NOMO-1 (cell line): ENCODE measurements around the gene NCAM1.

Experiments
- DNase-seq, 2 experiments: peaks; one replicate each; lab custom pipeline; 2025; ENCODE audit not compliant: unreplicated experiment in 2 of 2; lab: John Stamatoyannopoulos, UW

Gene NCAM1

GRCh38 chr11:113193016-113193415, 231.8 kb downstream of the NCAM1 start:
- no peak for DNase-seq

- no peak for DNase-seq
Measured at GRCh38 chr11:113193946-113194345, 232.7 kb downstream of the NCAM1 start.

- DNase-seq, result no peak
Measured at GRCh38 chr11:113195728-113196127, 234.5 kb downstream of the NCAM1 start.

GRCh38 chr11:113197446-113197845, 236.2 kb downstream of the NCAM1 start:
- no peak for DNase-seq

DNA sequence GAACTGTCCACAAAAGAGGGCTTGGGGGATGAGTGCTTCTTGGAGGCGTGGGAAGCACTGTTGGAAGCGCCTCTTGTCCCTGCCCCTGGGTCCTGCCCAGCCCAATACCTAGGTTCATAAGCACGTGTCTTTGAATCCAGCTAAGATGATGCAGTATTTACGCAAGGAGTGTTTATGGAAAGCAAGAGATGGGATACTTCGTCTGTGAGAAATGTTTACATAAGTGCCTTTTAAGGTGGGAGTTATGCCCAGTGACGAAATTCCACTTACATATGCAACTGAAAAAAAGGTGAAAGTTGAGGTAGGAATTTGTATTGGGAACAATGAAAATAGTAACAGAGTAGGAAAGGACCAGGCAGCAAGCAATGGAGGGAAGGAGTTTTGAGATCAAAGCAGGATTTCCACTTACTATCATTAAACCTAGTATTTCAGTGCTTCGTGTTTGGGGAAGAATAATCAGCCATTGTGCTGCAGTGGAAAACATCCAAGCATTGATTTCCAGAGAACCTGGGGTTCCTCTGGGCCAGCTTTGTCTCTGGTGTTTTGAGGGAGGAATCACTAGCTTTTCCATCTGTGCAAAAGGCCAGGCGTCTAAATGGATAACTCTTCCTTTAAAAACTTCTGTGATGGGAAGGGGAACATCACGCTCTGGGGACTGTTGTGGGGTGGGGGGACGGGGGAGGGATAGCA, 237.9 kb downstream of the NCAM1 start:
- DNase-seq, result no peak

GRCh38 chr11:113199866-113200265, 238.6 kb downstream of the NCAM1 start:
- DNase-seq, result no peak

- no peak for DNase-seq
Measured at GRCh38 chr11:113201054-113201818, 240.0 kb downstream of the NCAM1 start.

- DNase-seq, result no peak
Measured at GRCh38 chr11:113202431-113202830, 241.2 kb downstream of the NCAM1 start.

DNA sequence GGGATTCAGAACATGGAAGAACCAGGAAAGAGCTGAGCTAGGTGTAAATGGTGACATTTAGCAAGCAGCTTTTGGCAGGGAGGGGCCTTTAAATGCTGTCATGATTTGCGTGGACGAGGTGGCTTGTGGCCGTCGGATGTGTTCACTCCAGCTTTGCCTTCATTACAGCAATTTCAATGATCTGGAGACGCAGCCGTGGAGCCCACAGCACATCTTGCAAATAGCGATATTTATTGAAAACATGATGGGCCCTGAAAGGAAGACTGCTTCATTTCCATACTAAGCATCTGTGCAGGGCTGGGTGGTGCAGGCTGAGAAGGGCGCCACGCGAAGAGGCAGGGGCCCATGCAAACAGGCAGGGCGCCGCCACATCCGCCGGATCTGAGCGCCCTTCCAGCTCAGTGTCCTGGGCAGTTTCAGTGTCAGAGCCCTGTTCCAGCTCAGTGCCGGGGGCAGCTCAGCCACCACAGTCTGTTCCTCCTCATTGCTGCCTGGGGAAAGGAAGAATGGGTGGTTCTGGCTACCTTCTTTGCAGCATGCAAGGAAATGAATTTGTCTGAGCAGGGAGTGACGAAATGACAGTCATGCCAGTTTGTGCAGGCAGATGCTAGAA, 242.0 kb downstream of the NCAM1 start:
- DNase-seq, result peak in 1 of 2 experiments; percentile 15

- DNase-seq, result peak; percentile 87 to 95
Measured at GRCh38 chr11:113204280-113204679, 243.1 kb downstream of the NCAM1 start.

DNA sequence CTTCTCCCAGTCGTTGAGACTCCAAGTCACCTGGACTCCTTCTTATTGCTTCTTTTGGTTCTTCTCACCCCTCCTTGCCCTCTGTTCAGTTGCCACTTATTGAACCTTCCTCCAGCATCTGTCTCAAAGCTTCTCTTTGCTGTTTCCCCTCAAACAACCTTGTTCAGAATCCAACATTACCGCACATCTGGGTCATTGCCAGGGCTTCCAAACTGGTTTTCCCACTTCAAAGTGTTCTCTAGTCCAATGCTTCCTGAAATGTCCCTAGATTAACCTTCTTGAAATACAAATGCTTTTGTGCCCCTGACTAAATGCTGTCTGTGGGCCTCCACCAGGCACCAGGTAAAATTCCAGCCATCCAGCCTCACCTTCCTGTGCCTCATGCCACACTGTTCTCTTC, 252.3 kb downstream of the NCAM1 start:
- DNase-seq, result no peak

GRCh38 chr11:113222241-113222640, 261.0 kb downstream of the NCAM1 start:
- no peak for DNase-seq

DNA sequence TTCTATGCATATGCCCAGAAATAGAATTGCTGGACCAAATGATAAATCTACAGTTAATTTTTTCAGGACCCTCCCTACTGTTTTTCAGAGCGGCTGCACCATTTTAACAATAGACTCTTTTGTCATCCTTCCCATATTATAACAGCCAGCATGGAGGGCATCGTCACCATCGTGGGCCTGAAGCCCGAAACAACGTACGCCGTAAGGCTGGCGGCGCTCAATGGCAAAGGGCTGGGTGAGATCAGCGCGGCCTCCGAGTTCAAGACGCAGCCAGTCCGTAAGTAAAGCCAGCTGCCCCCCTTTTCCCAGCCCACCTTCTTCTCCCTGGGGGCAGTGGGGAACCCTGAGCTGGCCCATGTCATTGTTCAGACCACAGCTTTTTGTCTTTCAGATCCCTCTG, 273.7 kb downstream of the NCAM1 start:
- no peak for DNase-seq

DNA sequence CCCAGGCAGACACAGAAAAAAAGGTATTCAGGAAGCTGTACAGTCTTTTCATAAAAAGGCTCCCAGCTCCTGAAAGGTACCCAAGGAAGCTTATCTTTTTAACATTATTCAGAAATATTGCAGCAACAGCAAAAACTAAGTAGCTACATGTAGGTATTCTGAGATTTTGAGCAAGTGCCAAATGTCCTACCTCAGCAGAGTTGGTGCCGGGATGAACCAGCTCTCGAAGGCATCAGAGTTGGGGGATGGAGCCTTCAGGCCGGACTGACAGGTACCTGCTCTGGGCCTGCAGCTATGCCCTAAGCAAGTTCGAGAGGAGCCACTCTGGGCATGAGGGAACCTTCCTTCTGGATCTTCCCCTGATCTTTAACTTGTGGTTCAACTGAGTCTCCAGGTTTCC, 276.0 kb downstream of the NCAM1 start:
- no peak for DNase-seq

- no peak for DNase-seq
Measured at GRCh38 chr11:113238721-113239120, 277.5 kb downstream of the NCAM1 start.

GRCh38 chr11:113240389-113240788, 279.2 kb downstream of the NCAM1 start:
- DNase-seq, result no peak

DNA sequence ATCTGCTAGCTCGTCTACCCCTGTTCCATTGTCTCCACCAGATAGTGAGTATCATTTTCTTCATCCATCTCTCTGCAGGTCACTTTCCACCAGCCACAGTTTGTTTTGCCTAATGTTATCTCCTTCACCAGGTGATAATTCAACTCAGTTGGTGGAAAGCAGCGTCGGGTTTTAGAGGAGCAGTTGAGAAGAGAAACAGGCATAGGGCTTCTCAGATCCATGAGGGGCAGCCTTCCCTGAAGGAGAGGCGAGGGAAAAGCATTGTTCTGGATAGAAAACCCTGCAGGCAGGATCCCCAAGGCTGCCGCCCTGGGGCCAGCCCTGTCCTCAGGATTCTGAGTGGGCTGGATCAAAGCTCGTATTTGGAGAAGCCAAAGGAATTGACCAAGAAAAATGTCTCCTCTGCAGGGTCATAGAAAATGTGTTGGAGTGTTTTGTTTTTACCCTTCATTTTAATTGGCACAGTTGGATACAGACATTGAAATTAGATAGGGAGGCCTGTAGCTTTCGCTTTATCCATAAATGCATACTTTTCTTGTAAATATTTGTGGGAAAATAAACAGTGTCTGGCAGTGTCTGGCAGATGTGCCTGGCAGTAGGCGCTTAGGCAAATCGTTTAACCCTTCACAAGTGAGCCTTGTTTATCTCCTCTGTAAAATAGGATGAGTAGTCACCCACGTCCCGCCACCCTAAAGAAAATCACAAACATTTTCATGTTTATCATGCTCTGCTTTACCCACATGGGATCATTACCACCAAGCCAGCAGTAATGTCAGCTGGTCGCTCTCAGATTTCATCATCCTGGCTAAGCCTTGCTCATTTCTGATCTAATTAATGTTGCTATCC, 279.8 kb downstream of the NCAM1 start:
- no peak for DNase-seq

DNA sequence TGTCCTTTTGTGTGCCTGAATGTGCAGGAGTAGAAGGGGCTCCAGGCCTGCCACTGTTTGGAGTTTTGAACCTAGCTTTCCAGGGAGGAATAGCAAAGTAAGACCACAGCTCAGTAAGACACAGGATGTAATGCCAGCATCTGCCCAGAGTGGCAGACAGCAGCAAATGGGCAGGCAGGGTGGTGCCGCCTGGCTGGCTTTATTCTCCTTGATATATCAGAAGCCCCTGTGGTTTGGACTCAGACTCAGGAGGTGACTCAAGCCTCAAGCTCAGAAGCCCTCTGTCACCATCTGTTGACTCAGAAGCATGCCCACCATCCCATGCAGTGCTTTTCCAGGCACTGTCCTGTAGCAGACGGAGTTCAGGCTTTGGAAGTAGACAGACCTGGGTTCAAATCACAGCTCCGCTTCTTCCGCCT, 280.4 kb downstream of the NCAM1 start:
- no peak for DNase-seq

DNA sequence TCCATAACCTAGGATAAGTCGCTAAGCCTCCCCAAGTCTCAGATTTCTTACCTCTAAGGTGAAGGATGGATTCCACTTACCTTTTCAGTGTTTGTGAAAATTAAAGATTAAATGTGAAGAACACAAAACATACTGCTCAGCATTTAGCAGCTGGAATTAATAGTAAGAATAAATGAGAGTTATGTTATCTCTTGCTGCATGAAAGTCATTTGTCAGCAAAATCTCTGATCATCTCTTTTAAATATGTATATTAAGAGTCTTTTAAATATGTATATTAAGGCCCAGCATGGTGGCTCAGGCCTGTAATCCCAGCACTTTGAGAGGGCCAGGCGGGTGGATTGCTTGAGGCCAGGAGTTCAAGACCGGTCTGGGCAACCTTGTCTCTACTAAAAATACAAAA, 280.8 kb downstream of the NCAM1 start:
- no peak for DNase-seq

- no peak for DNase-seq
Measured at GRCh38 chr11:113242767-113243397, 281.7 kb downstream of the NCAM1 start.

GRCh38 chr11:113243696-113244095, 282.5 kb downstream of the NCAM1 start:
- DNase-seq, result no peak
